Activated CD4-positive, alpha-beta T cell treated with anti-CD3 and anti-CD28 coated beads for 48 hours (primary cell): ENCODE results near the gene NAPG.
"Not testable (repeated sequence)": the region's sequence is repeated elsewhere in the genome, so short reads cannot be mapped to it uniquely, and the experiment has no call there.

ENCODE experiments used
- DNase-seq: peaks from one replicate; pipeline ENCODE4 v3.0.0-alpha.2; 2020

NAPG gene

DNA sequence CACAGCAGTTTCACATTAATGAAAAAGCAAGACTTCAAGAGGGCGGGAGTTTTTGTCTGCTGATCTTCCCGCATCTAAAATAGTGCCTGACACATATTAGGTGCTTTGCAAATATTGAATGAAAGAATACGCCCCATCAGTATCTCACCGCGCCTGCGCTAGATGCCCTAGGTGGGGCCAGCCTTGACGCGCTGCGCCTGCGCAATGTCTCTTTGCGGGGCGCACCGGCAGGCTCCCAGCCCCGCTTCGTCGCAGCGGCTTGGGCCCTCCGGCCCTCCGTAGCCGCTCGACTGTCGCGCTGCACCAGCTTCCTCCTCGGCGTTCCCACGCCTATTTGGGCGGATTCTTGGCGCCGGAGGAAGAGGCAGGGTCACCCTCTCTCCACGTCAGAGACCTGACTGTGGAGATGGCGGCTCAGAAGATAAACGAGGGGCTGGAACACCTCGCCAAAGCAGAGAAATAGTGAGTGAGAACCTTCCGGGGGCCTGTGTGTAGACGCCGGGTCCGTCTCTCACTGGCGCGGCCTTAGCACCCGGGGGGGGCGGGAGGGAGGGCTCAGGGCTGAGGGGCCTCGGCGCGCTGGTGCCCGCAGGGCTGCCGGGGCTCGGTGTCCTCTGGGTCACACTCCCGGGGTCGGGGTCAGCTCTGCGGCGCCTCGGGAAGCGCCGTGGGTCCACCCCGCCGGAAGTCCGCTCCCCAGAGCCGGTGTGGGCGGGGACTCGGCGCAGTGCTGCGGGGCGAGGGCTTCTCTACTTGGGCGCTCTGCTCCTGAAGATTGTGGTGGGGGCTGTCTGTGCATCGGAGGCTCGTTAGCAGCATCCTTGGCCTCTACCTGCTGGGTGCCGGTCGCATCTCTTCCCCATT, at the start of gene NAPG:
Gene NAPG (plus strand): TSS at position 331 of the 864 bp plus-strand sequence. CDS start 76 bp downstream, at position 407.
- peak; percentile 92 for DNase-seq

DNA sequence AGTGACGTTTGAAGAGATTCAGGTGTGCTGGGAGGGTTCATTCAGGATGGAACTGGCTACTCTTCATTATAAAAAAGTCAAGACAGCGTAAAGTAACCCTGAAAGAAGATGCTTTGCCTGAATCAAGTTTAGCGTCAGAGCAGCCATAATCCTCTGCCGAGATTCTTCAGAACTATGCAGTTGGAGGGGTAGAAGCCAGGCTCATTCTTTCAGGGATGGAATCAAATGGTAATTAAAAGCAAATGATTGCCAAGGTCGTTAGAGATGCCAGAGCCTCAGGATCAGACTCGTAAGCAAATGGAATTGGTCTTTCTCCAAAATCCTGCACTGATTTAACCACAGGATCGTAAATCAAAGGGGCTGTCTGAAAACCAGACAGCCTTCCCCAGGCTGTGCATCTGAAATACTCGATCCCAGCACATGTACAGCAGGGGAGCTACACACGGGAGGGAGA, 49.5 kb upstream of the NAPG start:
- no peak for DNase-seq

DNA sequence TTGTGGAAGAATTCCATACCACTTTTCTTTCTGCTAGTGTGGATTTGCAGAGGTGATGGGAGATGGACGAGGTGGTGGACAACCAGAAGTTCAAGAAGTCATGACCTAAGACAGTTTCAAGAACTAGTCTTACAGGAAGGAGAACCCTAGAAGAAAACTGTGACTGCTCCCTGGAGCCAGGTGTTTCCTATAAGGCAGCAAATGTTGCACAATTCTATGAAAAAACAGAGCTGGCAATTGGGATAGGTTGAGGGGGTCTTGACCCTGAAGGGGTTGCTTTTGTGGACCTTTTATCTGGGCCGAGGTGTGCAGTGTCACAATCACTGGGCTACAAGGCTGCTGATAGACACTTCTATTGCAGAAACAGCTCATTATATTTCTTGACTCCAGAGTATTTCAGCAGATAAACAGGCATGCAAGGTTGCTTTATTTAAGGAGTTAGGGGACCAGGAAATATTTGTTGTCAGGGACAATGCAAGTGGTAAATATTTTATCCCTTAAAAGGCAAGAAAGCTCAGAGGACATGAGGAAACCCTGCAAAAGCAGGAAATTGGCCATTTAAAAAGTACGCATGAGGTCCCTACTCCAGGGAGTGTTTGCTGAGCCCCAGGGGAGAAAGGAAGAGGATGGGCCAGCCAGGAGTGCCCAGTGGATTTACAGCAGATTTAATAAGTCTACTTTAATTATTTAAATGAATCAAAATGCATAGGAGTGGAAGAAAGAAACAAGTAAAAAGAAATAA, 48.5 kb upstream of the NAPG start:
- no peak for DNase-seq

DNA sequence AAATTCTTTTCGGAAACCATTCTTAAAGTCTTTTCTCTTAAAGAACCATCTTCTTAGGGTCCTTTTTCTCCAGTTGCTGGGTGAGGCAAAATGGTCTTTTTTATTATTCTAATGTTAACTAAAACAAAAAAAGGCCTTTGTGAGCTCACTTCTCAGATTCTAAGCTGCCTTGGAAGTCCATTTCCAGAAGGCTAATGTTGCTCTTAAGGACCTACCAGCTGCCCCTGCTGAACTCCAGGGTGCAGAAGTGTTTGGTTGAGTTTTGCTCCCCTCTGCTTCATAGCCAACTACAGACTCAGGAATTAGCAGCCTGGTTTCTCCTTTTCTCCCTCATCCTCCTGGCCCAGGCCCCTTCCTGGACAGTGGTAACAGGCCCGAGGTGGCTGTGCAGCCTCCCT, 48.0 kb upstream of the NAPG start:
- no peak for DNase-seq

DNA sequence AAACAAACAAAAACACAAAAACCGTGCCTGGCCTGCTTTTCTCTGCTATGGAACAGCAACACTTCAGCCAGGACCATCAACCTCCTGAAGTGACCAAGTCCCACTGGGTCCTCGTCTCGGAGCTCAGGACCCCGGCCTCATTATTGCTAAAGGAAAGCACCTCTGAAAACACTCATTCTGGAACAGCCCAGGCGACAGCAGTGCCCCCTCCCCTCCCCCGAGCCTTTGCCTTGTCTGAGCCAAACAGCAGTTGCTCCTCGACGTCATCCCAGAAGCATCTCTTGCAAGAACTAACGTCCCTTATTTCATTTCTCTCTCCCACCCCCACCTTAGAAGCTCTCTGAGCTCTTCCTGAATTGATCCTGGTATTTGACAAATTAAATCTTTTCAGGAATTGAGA, 44.0 kb upstream of the NAPG start:
- DNase-seq: no peak

DNA sequence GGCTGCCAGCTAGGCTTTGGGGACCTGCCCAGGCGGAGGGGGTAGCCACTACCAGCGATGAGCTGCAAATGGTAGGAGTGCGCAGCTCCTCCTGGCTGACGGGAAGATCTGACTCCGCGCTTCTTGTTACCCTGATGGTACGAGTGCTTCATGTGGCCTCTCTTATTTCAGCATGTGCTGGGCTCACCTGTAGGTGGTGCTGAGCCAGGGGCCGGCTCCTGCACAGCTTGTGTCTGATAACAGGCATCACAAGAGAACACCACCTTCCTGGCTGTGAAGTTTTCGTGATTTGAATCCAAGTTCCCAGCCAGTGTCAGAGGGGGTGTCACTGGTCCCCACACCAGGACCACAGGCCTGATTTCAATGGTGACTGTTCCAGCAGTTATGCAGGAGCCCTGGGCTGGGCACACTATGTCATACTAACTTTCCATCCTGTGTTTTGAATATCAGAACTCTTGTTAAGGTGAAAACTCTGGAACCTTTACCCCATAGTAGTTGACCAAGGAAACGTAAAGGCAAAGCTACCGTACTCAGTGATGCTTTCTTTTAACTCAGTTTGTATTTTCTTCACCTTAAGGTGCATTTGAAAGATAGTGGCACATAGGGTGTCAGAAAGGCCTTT, 43.4 kb upstream of the NAPG start:
- DNase-seq: no peak

DNA sequence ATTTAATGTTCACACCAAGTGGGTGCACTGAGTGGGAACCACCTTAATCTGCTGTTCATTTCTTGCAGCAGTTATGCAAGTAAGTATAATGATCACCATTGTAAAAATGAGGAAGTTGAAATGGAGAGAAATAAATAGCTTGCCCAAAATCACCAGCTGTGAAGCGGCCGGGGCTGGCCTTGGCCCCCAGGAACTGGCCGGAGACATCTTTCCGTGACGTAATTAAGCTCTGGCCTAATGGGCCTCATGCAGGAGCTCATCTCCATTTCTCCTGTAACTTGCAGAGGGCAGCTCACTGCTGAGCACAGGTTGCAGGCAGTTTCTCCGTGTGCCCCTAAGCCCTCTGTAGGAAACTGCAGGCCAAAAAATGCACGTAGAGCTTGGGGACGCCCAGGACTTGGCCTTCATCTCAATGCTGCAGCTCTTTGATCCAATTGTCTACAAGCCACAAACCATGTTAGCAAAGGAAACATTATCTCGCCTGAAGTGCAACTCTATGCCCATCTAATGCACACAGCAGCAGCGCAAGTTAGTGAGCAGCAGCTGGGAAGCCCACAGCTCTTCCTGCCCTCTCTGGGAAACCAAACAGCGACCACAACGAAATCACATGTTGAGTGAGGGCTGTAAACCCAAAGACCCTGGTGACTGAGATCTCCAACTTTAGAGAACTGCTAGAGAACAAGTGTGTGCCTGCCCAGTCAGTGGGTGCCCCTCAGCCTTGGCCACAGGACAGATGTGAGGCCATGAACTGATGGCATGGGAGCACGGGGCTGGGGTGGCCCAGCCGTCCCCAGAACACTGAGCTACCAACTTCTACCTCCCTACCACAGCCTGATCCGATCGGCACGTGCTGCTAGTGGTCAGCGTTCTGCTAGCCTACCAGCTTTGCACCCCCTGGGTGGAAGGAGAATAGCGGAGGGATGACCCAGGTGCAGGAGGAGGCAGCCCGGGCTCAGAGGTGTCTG, 42.6 kb upstream of the NAPG start:
- no peak for DNase-seq

DNA sequence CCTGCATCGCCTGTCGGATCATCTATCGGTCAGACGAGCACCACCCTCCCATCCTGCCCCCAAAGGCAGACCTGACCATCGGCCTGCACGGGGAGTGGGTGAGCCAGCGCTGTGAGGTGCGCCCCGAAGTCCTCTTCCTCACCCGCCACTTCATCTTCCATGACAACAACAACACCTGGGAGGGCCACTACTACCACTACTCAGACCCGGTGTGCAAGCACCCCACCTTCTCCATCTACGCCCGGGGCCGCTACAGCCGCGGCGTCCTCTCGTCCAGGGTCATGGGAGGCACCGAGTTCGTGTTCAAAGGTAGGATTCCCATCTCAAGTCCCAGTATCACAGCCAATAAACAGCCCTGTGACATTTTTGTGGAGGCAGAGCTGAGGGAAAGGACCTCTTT, 40.4 kb upstream of the NAPG start:
- DNase-seq: no peak

DNA sequence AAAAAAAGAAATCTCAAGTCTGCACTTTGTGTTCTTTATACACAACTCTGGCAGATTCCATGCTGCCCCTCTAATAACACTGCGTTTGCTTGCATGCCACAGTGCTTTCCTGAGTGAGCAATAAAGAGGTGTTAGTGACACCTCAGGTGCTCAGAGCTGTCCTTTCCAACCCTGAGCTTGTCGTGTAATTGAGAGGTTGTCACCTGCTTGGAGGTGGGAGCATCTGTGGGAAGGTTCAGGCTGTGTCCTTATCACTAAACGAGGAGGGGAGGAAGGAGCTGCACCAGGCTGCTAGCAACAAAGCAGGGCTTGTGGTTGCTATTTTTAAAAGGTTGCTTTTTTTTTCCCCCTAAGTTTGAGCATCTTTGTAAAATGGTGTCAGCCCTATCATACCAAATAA, 39.5 kb upstream of the NAPG start:
- DNase-seq: no peak

DNA sequence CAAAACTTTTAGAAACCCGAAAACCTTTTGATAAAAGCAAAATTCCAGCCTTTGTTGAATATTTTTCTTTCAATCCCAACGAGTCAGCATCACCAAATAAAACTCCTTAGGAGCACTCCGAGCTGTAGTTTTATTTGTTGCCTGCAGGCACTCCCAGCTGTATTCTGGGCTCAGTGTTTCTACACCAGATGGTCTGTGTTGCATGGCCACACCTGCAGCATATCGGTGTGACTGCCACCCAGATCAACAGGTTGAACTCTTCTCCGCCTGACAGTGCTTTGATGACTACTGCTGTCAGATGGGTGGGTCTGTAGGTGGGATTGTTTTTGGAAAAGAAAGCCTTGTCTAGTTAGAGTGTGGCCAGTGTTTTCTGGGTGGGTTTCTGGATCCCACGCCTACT, 38.7 kb upstream of the NAPG start:
- DNase-seq: no peak

DNA sequence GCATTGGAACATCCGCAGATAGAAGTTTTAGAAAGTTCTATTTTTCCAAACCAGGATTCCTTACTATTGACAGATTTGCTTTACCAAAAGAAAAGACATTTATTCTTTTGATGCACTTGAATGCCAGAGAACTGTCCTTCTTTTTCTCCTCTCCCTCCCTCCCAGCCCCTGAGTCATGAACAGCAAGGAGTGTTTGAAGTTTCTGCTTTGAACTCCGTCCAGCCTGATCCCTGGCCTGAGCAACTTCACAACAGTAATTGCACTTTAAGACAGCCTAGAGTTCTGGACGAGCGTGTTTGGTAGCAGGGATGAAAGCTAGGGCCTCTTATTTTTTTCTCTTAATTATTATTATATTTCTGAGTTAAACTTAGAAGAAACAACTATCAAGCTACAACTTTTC, 37.8 kb upstream of the NAPG start:
- no peak for DNase-seq

DNA sequence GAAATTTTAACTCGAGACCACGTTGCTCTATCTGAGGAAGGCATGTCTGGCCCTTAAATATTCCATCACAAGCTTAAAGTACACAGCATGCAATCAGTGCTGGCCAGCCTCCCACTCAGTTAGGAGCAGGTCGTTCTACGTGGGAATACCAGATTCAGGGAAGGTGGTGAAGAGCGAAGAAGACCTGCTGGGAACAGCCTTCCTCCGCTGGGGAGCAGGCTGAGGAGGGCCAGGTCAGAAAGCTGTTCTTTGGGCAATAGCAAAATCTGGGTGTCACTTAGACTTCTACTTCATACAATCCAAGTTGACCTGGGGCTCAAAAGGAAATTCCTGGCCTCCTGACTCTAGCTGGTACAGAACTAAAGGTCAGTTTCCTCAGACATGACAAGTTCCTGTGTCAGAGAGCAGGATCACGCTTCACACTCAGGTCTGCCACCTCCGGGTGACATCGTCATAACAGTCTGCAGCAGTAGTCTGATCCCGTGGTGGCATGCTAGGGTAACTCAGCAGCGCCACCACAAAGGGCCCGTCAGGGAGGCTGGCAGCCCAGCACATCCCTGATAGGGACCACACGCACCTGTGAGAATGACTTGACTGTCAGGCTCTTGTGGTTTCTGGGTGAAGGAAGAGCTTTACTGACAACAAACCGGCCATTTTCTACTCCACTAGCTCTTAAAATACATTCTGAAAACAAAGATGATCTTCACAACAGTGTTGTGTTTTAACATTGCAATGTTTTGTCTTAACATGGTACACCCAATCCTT, 35.2 kb upstream of the NAPG start:
- DNase-seq: peak; percentile 81

DNA sequence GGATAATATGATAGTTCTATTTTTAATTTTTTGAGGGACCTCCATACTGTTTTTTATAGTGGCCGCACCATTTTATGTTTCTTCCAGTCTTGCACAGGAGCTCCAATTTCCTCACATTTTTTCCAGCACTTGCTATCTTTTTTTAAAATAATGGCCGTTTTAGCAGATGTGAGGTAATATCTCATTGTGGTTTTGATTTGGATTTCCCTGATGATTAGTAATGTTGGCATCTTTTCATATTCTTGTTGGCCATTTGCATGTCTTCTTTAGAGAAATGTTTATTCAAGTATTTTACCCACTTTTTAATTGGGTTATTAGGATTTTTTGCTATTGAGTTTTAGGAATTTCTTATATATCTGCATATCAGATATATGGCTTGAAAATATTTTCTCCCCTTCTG, 29.9 kb upstream of the NAPG start:
- no peak for DNase-seq

DNA sequence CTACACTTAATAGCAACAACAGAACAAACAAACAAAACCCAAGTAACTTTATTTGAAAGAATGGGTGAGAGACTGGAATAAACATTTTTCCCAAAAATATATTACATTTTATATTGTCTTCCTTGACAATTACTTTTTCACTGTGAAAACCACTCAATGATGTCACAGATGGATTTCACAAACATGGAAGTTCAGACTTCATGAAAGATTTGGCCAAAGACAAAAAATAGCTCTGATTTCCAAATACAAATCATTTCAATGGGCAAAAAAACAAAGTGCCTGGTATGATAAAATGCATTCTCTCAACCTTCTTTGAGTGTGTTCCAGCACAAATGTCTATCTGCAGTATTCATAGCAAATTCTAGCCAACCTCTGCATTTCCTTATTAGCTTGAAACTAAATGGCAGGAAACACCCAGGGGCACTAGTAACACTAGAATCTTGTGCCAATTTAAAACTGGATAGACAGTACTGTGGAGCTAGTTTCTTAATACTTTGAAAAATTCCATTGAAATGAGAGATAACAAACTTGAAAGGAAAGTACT, 28.5 kb upstream of the NAPG start:
- DNase-seq: no peak

DNA sequence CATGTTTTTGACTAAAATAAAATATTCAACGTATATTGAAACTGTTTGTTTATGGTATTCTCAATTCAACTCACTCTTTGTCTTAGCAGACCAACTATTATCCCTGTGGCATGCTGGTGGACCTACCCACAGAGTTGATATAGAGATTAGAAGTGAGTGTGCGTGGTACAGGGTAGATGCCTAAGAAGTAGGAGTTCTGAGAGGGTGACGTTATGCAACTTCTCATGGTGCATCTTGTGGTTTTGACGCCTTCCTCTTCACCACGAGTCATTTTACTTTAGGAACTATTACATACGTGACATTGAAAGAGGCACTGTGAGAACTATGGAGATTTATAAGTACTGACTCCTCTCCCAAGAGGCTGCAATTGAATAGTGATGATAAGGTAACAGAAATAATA, 26.6 kb upstream of the NAPG start:
- peak; percentile 19 for DNase-seq

DNA sequence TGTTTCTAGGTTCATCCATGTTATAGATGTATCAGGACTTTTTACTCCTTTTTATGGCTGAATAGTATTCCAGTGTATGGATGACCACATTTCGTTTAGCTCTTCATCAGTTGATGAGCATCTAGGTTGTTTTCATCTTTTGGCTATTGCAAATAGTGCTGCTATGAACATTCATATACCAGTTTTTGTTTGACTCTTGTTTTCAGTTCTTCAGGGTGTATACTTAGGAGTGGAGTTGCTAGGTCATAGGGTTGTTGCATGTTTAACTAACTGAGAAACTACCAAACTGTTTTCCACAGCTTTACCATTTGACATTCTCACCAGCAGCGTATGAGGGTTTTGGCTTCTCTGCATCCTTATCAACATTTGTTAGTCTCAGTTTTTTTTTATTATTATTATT, 25.8 kb upstream of the NAPG start:
- no peak for DNase-seq

DNA sequence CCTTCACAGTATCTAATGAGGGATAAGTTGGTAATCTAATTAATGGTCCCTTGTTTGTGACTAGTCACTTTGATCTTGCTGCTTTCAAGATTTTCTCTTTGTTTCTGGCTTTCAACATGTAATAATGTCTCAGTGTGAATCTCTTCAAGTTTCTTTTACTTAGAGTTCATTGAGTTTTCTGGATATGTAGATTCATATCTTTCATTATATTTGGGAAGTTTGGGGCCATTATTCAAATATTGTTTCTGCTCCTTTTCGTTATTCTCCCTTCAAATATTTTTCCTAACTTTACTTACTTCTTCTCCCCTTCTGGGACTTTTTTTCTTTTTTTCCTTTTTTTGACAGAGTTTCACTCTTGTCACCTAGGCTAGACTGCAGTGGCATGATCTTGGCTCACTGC, 21.1 kb upstream of the NAPG start:
- no peak for DNase-seq

DNA sequence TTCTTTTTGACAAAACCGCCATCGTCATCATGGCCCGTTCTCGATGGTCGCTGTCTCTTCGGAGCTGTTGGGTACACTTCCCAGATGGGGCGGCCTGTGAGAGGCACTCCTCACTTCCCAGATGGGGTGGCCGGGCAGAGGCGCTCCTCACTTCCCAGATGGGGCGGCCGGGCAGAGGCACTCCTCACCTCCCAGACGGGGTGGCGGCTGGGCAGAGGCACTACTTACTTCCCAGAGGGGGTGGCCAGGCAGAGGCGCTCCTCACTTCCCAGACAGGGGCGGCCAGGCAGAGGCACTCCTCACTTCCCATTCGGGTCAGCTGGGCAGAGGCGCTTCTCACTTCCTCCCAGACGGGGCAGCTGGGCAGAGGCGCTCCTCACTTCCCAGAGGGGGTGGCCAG, 19.9 kb upstream of the NAPG start:
- DNase-seq: not testable (repeated sequence)

DNA sequence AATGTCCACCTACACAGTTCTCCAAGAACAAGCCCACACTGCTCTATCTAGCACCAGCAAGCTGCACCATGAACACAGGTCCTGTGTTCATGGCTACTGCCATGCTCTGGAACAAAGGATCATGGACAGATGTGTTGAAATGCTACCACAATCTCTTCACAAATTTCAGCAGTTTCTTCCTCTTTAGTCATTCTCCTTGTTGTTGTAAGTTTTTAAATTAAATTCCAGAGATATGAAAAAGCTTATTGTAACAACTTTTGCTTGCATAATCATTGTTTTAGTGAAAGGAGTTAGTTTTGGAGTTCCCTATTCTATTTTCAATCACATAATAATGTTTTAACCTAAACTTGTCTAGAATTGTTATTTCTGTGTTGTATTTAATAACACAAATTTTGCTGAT, 17.2 kb upstream of the NAPG start:
- no peak for DNase-seq

DNA sequence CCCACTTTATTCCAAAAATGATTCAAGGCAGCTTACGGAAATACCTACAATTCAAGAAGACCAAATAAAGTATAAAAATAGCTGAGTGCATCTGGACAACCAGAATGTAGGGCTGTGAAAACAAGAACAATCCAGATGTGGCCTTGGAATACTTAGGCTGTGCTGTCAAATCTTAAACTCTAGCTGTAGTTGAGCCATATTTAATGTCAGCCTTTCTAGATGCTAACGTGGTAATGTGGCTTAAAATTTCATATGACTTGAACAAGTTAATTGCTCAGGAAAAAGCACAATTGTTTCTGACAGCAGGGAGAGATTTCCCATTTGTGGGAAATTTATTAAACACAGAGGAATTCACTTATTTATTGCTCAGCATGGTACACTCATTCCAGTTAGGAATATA, 14.6 kb upstream of the NAPG start:
- no peak for DNase-seq

DNA sequence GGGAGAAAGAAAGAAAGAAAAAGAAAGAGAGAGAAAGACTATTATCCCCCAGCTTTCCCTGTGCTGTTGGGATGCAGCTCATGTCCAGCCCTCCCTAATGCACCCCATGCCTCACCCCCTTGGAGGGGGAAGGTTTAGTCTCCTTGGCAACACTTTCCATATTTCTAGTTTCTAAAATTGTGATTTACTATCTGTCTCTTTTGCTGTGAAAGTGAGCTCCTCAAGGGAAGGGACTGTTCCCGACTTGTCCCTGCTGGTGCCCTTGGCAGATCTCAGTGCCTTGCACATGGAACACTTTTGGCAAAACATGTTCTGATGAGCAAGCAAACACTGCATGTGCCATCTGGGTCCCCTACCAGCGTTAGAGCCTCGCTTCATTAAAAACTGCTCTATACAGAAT, 11.7 kb upstream of the NAPG start:
- DNase-seq: no peak

DNA sequence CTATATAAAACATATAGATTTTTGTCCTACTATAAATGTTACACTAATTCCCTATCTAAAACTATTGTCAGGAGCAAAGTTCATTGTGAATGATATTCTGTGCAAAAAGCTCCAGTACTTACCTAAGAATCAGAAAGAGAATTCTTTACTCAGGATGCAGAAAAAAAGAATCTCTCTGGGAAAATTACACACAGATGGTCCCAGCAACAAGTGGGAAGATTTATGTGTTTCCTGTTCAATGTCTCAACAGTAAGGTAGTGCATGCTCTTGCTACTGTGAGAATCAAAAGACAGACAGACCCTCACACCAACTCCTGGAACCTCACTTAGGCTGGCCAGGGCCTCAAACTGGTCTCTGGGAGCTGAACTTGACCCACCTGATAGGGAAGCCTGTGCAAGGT, 11.2 kb upstream of the NAPG start:
- DNase-seq: no peak
